ENCODE results near the gene AFF3. TPM values are rescaled to one million over a fixed set of nuclear protein-coding genes. Genes with fewer than 3 reads are reported as not detected.
"Not testable (repeated sequence)": the region's sequence is repeated elsewhere in the genome, so short reads cannot be mapped to it uniquely, and the experiment has no call there.

Gene AFF3
- total RNA-seq, 1 experiment from 2014 or later, result not detected

- no peak overlapping the region for H3K4me3 ChIP-seq
- no peaks in the 10 kb centered on the region for H3K36me3 ChIP-seq
- no peaks in the 10 kb centered on the region for H3K4me1 ChIP-seq
- H3K9me3 ChIP-seq (replicated peaks), result no peaks in the 10 kb centered on the region; the same call in 1 of the 2 replicates
- DNase-seq, result no peak
- H3K27me3 ChIP-seq, result no peaks in the 10 kb centered on the region; the same call in 1 of the 2 replicates
- H3K27ac ChIP-seq, result no peak overlapping the region
These were observed 599.1 kb downstream of the AFF3 start for GRCh38 chr2:99543247-99543646.

DNA sequence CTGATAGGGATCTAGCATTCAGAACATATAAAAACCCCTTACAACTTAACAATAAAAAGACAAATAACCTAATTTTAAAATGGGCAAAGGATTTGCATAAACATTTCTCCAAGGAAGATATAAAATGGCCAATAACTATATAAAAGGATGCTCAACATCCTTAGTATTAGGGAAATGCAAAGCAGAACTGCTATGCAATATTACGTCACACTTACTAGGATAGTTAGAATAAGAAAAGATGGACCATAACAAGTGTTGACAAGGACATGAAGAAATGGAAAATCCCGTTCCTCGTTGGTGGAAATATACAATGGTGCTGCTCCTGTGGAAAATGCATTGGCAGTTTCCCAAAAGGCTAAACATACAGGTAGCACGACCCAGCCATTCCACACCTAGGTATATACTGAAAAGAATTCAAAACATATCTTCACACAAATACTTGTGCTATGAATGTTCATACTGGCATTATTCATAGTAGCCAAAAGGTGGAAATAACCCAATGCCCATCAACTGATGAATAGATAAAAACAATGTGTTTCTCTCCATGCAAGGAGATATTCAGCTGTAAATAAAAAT, 604.4 kb downstream of the AFF3 start:
- H3K9me3 ChIP-seq (replicated peaks), result no peaks in the 10 kb centered on the region; the same call in 1 of the 2 replicates
- DNase-seq, result no peak
- no peaks in the 10 kb centered on the region for H3K4me1 ChIP-seq

GRCh38 chr2:99524056-99524455, 618.3 kb downstream of the AFF3 start:
- no peak overlapping the region for H3K4me3 ChIP-seq
- H3K4me1 ChIP-seq, result no peaks in the 10 kb centered on the region
- no peak for DNase-seq
- no peaks in the 10 kb centered on the region for H3K9me3 ChIP-seq (replicated peaks)
- H3K36me3 ChIP-seq, result no peaks in the 10 kb centered on the region
- no peaks in the 10 kb centered on the region for H3K27me3 ChIP-seq
- no peak overlapping the region for H3K27ac ChIP-seq

More for the DNA sequence above, 604.4 kb downstream of the AFF3 start:
- no peak overlapping the region for H3K27ac ChIP-seq
- no peaks in the 10 kb centered on the region for H3K36me3 ChIP-seq
- H3K4me3 ChIP-seq, result no peak overlapping the region
- no peaks in the 10 kb centered on the region; the same call in 1 of the 2 replicates for H3K27me3 ChIP-seq

- Histone ChIP-seq H3K27me3 (no peaks in the 10 kb centered on the region), H3K36me3 (no peaks in the 10 kb centered on the region), H3K4me3 (no peak overlapping the region), H3K9me3 (replicated peaks) (no peaks in the 10 kb centered on the region), H3K4me1 (no peaks in the 10 kb centered on the region), H3K27ac (no peak overlapping the region)
- DNase-seq, result no peak
These were observed 620.2 kb downstream of the AFF3 start for GRCh38 chr2:99522157-99522556.

GRCh38 chr2:99520813-99521212, 621.6 kb downstream of the AFF3 start:
- H3K9me3 ChIP-seq (replicated peaks), result no peaks in the 10 kb centered on the region
- no peak overlapping the region for H3K27ac ChIP-seq
- H3K4me3 ChIP-seq, result no peak overlapping the region
- H3K36me3 ChIP-seq, result no peaks in the 10 kb centered on the region
- H3K4me1 ChIP-seq, result no peaks in the 10 kb centered on the region
- no peak for DNase-seq
- no peaks in the 10 kb centered on the region; the same call in 1 of the 2 replicates for H3K27me3 ChIP-seq

GRCh38 chr2:99520195-99520594, 622.2 kb downstream of the AFF3 start:
- no peaks in the 10 kb centered on the region for H3K4me1 ChIP-seq
- H3K36me3 ChIP-seq, result no peaks in the 10 kb centered on the region
- H3K27me3 ChIP-seq, result no peaks in the 10 kb centered on the region; the same call in 1 of the 2 replicates
- no peaks in the 10 kb centered on the region for H3K9me3 ChIP-seq (replicated peaks)
- DNase-seq, result no peak
- H3K4me3 ChIP-seq, result no peak overlapping the region
- no peak overlapping the region for H3K27ac ChIP-seq

DNA sequence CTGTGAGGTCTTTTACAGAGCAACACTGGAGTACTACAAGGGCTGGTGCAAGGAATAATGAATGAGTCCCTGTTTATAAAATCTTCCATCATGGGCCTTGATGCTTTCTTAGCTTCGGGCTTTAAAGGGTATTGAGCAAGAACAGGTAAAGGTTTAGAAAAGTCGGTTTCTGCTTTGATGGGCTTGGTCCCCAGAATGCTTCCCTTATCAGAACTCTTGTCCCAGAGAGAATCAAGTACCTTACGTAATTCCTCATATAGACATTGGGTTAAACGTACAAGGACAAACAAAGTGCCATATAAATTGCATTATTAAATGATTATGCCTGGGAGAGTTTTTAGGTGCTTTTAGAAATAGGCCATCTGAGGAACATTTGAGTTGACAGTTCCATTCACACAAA, 628.0 kb downstream of the AFF3 start:
- no peaks in the 10 kb centered on the region; the same call in 1 of the 2 replicates for H3K27me3 ChIP-seq
- H3K4me3 ChIP-seq, result no peak overlapping the region
- no peaks in the 10 kb centered on the region for H3K9me3 ChIP-seq (replicated peaks)
- H3K36me3 ChIP-seq, result no peaks in the 10 kb centered on the region
- no peak for DNase-seq
- no peaks in the 10 kb centered on the region for H3K4me1 ChIP-seq
- no peak overlapping the region for H3K27ac ChIP-seq

DNA sequence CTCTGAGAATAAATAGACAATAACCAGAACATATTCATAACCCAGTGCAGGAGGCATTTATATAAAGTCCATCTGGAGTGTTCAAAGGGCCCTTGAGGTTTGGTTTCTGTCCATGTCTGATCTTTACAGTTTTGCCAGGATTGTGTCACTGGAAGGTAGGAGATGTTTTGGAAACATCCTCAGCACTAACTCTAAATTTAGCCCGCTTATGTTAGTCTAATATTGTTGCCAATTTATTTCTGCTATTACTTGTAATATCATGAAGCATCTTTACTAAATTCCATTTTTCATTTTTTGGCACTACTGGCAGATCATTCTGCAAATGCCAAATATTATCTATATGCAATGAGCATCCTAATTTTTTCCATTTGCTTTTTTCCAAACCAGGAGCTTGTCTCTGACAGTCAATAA, 630.2 kb downstream of the AFF3 start:
- no peaks in the 10 kb centered on the region for H3K9me3 ChIP-seq (replicated peaks)
- H3K27ac ChIP-seq, result no peak overlapping the region
- H3K36me3 ChIP-seq, result no peaks in the 10 kb centered on the region
- H3K4me3 ChIP-seq, result no peak overlapping the region
- no peak for DNase-seq
- H3K4me1 ChIP-seq, result no peaks in the 10 kb centered on the region
- no peaks in the 10 kb centered on the region; the same call in 1 of the 2 replicates for H3K27me3 ChIP-seq

DNA sequence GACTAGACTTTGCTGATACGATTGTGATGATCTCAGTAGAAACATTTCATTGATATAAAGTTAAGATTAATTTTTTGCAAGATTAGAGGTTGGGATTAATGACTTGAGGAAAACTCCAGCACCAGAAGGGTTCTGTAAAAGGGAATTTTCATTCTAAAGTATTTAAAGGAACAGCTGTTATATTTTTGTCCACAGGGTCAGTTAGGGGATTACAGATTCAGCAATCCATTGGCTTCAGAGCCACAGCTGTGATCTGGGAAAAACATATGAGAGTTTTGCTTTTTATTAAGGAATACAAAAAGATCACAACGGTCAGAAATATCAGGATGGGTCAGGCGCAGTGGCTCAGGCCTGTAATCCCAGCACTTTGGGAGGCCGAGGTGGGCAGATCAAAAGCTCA, 633.0 kb downstream of the AFF3 start:
- H3K27me3 ChIP-seq, result no peaks in the 10 kb centered on the region
- H3K9me3 ChIP-seq (replicated peaks), result no peaks in the 10 kb centered on the region
- H3K36me3 ChIP-seq, result no peaks in the 10 kb centered on the region
- H3K27ac ChIP-seq, result no peak overlapping the region
- DNase-seq, result no peak
- no peak overlapping the region for H3K4me3 ChIP-seq
- H3K4me1 ChIP-seq, result no peaks in the 10 kb centered on the region

GRCh38 chr2:99507937-99508818, 634.2 kb downstream of the AFF3 start:
- Histone ChIP-seq H3K4me1 (no peaks in the 10 kb centered on the region), H3K4me3 (no peak overlapping the region), H3K27ac (no peak overlapping the region), H3K36me3 (no peaks in the 10 kb centered on the region), H3K9me3 (replicated peaks) (no peaks in the 10 kb centered on the region), H3K27me3 (no peaks in the 10 kb centered on the region)
- no peak for DNase-seq

GRCh38 chr2:99504844-99505584, 637.4 kb downstream of the AFF3 start:
- no peaks in the 10 kb centered on the region for H3K36me3 ChIP-seq
- H3K9me3 ChIP-seq (replicated peaks), result no peaks in the 10 kb centered on the region
- no peak overlapping the region for H3K27ac ChIP-seq
- DNase-seq, result no peak
- no peak overlapping the region for H3K4me3 ChIP-seq
- no peaks in the 10 kb centered on the region for H3K4me1 ChIP-seq
- H3K27me3 ChIP-seq, result no peaks in the 10 kb centered on the region

GRCh38 chr2:99503662-99504416, 638.6 kb downstream of the AFF3 start:
- H3K9me3 ChIP-seq (replicated peaks); H3K4me1 ChIP-seq; H3K27ac ChIP-seq; H3K4me3 ChIP-seq; H3K36me3 ChIP-seq; DNase-seq; H3K27me3 ChIP-seq: not testable (repeated sequence)

- Histone ChIP-seq H3K4me3 (no peak overlapping the region), H3K36me3 (no peaks in the 10 kb centered on the region), H3K4me1 (no peaks in the 10 kb centered on the region), H3K27me3 (0 out of 2 replicates have a peak, but pooled peaks cover 6% of the 10 kb centered on the region), H3K27ac (no peak overlapping the region), H3K9me3 (replicated peaks) (no peaks in the 10 kb centered on the region)
- DNase-seq, result no peak
These were observed 646.4 kb downstream of the AFF3 start for GRCh38 chr2:99496021-99496420.
